Cerebellar cortex (tissue), 1 donor: ENCODE measurements around the gene CDC42BPG.

Experiments
- DNase-seq: peaks from one replicate; pipeline ENCODE4 v3.0.0-alpha.2; 2015; ENCODE audit warnings: low spot score

Gene CDC42BPG

GRCh38 chr11:64878494-64879243 is 34.2 kb upstream of the CDC42BPG start, which contains the start of gene EHD1:
Gene EHD1, minus strand, starts transcription at chr11:64878621. Its CDS starts 157 bp downstream, at chr11:64878464.
- peak; percentile 98 for DNase-seq

- DNase-seq = no peak
Observed at GRCh38 chr11:64878223-64878493, 33.7 kb upstream of the CDC42BPG start.

- no peak for DNase-seq
Observed at GRCh38 chr11:64877390-64878222, 33.2 kb upstream of the CDC42BPG start.

GRCh38 chr11:64876835-64877341 is 32.4 kb upstream of the CDC42BPG start:
- no peak for DNase-seq

GRCh38 chr11:64876229-64876750 is 31.8 kb upstream of the CDC42BPG start:
- DNase-seq = no peak

- peak; percentile 77 for DNase-seq
Observed at GRCh38 chr11:64875369-64876228, 31.1 kb upstream of the CDC42BPG start.

GRCh38 chr11:64874308-64875240 is 30.1 kb upstream of the CDC42BPG start:
- no peak for DNase-seq

GRCh38 chr11:64872790-64873488 is 28.5 kb upstream of the CDC42BPG start:
- peak; percentile 67 for DNase-seq

GRCh38 chr11:64871492-64871891 is 27.0 kb upstream of the CDC42BPG start:
- DNase-seq = no peak

- no peak for DNase-seq
Observed at GRCh38 chr11:64870893-64871466, 26.5 kb upstream of the CDC42BPG start.

- no peak for DNase-seq
Observed at GRCh38 chr11:64870176-64870892, 25.9 kb upstream of the CDC42BPG start.

GRCh38 chr11:64869571-64870175 is 25.2 kb upstream of the CDC42BPG start:
- DNase-seq = no peak

- DNase-seq = peak; percentile 62
Observed at GRCh38 chr11:64868904-64869570, 24.6 kb upstream of the CDC42BPG start.

- no peak for DNase-seq
Observed at GRCh38 chr11:64867748-64868462, 23.5 kb upstream of the CDC42BPG start.

- DNase-seq = no peak
Observed at GRCh38 chr11:64866173-64866491, 21.7 kb upstream of the CDC42BPG start.

GRCh38 chr11:64865286-64866172 is 21.1 kb upstream of the CDC42BPG start:
- DNase-seq = no peak
